ENCODE data around the gene CLEC10A.

GRCh38 chr17:7102421-7102820 lies 22.4 kb upstream of the CLEC10A start:
- TF ChIP-seq HDGF (IDR thresholded peaks at IDR 0.05; ENCODE audit: borderline replicate concordance) (no peak), PKNOX1 (IDR thresholded peaks at IDR 0.05) (no peak)
